ACHN (cell line): ENCODE measurements around the gene KLF11.
"Not testable (repeated sequence)": the region's sequence is repeated elsewhere in the genome, so short reads cannot be mapped to it uniquely, and the experiment has no call there.

Experiments
- DNase-seq: peaks from one replicate; pipeline ENCODE4 v3.0.0-alpha.2; 2015
- in situ Hi-C: cut with HindIII; loops from 2 replicates; pipeline ENCODE4 v1.10.0; 2017; ENCODE audit warnings: low sequenced_read_pairs, low pct_ligation_motif_present, low pct_unique_long_range_greater_than_20kb

Gene KLF11

DNA sequence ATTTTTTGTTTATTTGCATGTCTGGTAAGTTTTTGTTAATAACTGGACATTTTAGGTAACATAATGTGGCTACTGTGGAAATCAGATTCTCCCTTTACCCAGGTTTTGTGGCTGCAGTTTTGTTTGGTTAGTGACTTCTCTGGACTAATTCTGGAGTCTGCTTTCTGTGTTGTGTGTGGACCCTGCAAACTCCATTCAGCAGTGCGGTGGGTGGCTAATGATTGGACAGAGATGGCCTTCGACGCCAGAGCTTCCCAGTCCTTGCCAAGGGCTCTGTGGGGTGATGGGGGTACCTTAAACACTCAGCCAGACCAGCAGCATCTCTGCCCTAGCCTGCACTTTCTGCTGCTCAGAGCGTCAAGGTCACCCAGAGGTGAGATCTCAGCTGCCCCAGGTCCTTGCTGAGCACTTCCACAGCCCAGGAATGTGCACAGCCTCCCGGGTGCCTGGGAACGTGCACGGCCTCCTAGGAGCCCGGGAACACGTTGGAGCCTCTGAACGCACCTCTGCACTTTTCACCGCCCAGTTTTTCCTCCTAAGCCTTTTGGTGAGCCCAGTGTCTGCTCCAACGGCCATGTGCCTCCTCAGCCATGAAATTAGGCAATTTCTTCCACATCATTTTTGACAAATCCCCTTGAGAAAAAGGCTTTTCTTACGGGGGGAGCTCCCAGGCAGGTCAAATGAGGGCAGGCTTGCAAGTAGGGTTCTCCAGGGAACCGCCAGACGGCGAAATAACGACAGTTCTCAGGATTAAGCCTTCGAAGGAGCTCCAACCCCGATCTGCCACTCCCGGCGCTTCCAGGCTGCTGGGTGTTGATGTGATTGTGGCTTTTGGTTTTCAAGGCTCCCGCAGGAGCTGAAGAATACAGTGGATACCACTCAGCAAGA lies 35.2 kb upstream of the KLF11 start:
- DNase-seq, result no peak

GRCh38 chr2:10008809-10009176 lies 34.6 kb upstream of the KLF11 start:
- no peak for DNase-seq
- in situ Hi-C loops, result no loop called here

More for the DNA sequence above, 35.2 kb upstream of the KLF11 start:
- in situ Hi-C loops, result no loop called here

DNA sequence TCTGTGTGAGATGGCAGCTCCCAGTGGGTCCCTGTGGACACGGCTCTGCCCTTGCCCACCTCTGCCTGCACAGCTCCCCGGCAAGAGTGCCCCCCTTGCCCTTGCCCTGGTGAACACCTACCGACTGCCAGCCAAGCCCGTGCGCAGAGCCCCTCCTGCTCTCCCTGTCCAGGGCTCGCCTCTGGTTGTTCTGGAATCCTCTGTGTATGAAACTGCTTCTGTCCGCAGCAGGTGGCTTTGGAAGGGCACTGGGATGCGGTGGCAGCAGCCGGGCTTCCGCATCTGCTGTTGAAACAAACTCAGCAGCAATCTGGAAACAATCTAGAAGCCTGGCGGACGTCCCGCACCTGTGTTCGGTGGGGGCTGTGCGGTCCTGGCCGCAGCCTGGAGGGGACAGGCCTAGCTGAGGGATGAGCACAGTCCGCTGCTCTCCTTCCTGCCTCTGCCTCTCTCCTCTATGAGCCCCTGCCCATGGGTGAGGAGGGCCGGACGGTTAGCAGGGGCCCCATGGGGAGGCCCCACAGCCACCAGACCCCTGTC lies 34.0 kb upstream of the KLF11 start:
- in situ Hi-C loops, result no loop called here
- DNase-seq, result no peak

GRCh38 chr2:10009811-10010781 lies 33.3 kb upstream of the KLF11 start:
- no peak for DNase-seq
- in situ Hi-C loops, result no loop called here

- DNase-seq, in situ Hi-C loops: not testable (repeated sequence)
Observed at GRCh38 chr2:10010861-10011605, 32.3 kb upstream of the KLF11 start.

- in situ Hi-C loops, result not testable (repeated sequence)
Observed at GRCh38 chr2:10011606-10012325, 31.6 kb upstream of the KLF11 start.

GRCh38 chr2:10012366-10012962 lies 30.9 kb upstream of the KLF11 start:
- in situ Hi-C loops, DNase-seq: not testable (repeated sequence)

More at GRCh38 chr2:10011606-10012325, 31.6 kb upstream of the KLF11 start:
- DNase-seq, result not testable (repeated sequence)

- in situ Hi-C loops, result no loop called here
- no peak for DNase-seq
Observed at GRCh38 chr2:10012963-10013461, 30.3 kb upstream of the KLF11 start.

DNA sequence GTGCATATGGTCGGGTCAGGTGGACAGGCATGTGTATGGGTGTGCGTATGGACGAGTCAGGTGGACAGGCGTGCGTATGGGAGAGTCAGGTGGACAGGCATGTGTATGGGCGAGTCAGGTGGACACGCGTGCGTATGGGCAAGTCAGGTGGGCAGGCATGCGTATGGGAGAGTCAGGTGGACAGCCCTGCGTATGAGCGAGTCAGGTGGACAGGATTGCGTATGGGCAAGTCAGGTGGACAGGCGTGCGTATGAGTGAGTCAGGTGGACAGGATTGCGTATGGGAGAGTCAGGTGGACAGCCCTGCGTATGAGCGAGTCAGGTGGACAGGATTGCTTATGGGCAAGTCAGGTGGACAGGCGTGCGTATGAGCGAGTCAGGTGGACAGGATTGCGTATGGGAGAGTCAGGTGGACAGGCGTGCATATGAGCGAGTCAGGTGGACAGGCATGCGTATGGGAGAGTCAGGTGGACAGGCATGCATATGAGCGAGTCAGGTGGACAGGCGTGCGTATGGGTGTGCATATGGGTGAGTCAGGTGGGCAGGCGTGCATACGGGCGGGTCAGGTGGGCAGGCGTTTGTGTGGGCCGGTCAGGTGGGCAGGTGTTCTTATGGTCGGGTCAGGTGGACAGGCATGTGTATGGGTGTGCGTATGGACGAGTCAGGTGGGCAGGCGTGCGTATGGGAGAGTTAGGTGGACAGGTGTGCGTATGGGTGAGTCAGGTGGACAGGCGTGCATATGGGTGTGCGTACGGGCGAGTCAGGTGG lies 29.5 kb upstream of the KLF11 start:
- in situ Hi-C loops, DNase-seq: not testable (repeated sequence)

- DNase-seq, result no peak
- in situ Hi-C loops, result no loop called here
Observed at GRCh38 chr2:10014418-10015190, 28.7 kb upstream of the KLF11 start.

DNA sequence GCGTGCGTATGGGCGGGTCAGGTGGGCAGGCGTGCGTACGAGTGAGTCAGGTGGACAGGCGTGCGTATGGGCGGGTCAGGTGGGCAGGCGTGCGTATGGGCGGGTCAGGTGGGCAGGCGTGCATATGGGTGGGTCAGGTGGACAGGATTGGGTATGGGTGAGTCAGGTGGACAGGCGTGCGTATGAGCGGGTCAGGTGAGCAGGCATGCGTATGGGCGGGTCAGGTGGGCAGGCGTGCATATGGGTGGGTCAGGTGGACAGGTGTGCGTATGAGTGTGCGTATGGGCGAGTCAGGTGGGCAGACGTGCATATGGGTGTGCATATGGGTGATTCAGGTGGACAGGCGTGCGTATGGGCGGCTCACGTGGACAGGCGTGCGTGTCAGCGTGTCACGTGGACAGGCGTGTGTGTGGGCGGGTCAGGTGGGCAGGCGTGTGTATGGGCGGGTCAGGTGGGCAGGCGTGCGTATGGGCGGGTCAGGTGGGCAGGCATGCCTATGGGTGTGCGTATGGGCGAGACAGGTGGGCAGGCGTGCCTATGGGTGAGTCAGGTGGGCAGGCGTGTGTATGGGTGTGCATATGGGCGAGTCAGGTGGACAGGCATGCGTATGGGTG lies 27.9 kb upstream of the KLF11 start:
- in situ Hi-C loops, DNase-seq: not testable (repeated sequence)

DNA sequence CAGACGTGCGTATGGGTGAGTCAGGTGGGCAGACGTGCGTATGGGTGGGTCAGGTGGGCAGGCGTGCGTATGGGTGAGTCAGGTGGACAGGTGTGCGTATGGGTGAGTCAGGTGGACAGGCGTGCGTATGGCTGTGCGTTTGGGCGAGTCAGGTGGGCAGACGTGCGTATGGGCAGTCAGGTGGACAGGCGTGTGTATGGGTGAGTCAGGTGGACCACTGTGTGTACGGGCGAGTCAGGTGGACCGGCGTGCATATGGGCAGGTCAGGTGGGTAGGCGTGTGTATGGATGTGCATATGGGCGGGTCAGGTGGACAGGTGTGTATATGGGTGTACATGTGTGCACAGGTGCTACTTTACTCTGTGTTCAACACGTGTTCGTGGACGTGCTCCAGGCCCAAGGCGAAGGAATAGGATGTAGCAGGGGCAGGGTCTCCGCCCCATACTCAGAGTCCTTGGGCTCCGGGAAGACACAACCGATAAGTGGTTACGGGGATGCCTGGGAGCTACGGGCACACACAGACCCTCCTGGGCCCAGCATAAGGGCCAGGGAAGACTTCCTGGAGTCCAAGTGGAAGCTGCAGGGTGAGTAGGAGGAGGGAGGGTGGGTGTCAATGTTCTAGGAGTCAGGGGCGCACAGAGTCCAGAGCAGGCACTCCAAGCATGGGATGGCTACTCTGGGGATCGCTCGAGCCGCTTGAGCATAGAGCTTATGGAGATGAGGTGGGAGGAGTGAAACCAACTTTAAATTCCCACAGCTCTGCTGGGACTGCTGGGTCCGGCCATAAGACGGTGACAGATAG lies 27.1 kb upstream of the KLF11 start:
- DNase-seq, result no peak
- in situ Hi-C loops, result no loop called here

DNA sequence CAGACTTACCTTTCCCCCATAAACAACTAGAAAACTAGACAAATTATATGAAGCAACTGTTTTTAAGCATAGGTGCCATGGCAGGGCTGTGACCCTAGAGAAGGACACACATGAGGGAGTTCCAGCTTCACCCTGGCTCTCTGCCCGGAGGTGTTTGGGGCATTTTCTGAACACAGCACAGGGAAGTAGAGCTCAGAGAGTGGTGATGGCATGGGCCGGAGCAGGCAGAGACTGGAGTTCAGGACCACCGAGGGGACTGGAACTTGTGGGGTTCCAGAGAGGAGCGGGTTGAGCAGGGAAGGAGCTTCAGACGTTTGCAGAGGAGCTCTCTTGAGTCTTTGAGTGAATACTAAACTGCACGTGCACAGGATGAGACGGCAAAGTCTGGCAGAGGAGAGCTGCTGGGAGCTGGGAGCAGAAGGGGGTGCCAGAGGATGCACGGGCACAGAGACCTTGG lies 26.5 kb upstream of the KLF11 start:
- DNase-seq, result no peak
- in situ Hi-C loops, result no loop called here

GRCh38 chr2:10017313-10017941 lies 25.9 kb upstream of the KLF11 start:
- DNase-seq, result no peak
- in situ Hi-C loops, result no loop called here
